CD4-positive, alpha-beta T cell treated with Interleukin-17A for 4 hours (primary cell): ENCODE data around the gene UBE2O.
"Not testable (repeated sequence)": the region's sequence is repeated elsewhere in the genome, so short reads cannot be mapped to it uniquely, and the experiment has no call there.

Source experiments
- DNase-seq: peaks from one replicate; pipeline ENCODE4 v3.0.0-alpha.2; 2020; ENCODE audit warnings: mixed read lengths

The UBE2O gene

DNA sequence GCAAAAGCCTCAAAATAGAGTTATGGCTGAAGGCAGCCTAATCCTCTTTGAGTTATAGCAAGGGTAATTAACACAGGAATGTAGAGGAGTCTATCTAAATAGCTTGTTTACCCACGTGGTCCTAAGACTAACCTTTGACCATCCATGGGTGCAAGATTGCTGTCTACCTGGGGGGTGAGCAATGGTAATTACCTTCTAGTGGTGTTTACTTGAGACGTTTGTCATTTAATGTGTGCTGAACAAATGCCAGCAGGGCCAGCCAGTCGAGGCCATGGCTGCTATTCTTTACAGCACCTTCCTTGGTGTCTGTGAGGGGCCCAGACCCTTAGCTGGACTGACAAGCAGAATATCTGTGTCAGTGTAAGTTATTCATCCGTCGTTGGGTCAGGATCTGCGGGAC is 85.3 kb downstream of the UBE2O start:
- DNase-seq, result no peak

DNA sequence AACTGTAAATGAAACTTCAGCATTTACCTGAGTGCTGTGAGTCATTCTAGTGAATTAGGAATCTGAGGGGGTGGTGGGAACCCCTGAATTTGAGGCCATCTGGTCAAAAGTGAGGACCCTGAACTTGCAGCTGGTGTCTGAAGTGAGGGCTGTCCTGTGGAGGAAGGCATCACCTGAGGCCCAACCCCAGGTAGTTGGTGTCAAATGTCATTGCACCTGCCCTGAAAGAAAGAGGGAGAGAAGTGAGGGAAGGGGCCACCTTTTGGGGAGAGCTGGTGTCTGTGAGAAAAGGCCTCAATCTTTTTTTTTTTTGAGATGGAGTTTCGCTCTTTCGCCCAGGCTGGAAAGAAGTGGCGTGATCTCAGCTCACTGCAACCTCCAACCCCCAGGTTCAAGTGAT is 86.7 kb downstream of the UBE2O start:
- DNase-seq, result no peak

DNA sequence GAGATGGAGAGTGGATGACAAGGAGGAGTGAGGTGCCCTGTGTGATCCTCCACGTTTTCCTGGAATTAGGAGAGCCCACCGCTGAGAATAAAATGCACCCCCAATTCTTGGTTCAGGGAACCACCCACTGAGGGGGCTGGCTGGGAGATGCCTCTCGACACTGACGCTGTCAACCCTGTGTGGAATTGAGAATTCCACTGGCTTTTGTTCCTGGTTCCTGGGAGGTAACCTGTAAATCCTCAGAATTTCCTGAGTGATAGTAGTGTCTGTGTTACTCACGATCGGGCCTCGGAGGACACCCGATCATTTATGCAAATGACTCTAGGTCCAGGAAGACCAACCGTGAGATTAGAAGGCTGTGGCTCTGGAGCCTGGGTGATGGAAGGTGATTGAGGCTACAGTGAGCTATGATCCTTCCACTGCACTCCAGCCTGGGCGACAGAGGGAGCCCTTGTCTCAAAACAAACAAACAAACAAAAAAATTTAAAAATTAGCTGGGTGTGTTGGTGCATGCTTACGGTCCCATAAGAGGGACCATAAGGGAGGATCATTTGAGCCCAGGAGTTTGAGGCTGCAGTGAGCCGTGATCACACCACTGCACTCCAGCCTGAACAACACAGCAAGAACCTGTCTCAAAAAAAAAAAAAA is 87.6 kb downstream of the UBE2O start:
- DNase-seq, result no peak

DNA sequence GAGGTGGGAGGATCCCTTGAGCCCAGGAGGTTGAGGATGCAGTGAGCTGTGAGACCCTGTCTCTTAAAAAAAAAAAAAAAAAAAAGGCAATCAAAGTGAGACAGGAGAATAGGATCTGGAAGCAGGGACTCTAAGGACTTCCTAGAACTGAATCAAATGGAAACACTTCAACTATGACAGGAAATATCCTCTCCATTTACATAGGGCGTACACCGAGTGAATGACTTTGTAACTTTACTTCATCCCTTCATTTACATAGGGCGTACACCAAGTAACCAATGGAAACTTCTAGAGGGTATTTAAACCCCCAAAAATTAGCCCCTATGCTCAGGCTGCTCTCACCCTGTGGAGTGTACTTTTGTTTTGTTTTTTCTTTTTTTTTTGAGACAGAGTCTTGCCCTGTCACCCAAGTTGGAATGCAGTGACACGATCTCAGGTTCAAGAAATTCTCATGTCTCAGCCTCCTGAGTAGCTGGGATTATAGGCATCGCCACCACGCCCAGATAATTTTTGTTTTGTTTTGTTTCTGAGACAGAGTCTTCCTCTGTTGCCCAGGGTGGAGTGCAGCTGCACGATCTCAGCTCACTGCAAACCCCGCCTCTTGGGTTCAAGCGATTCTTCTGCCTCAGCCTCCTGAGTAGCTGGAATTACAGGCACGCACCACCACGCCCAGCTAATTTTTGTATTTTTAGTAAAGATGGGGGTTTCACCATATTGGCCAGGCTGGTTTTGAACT is 89.7 kb downstream of the UBE2O start:
- DNase-seq, result no peak

DNA sequence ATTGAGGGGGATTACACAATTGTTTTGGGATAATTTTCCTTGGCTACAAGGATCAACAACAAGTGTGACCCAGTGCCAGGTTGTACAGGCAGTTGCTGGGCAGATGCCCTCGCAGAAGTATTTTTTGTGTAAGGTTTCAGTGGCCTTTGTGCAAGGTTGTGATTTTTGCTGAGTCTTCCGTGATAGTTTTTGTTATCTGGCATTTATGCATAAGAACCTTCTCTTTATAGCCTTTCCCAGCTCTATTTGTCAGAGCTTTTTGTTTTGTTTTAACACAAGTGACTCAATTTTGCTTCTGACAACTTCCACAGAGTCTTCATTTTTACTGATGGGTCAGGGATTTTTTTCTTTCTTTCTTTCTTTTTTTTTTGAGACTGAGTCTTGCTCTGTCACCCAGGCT is 92.5 kb downstream of the UBE2O start:
- no peak for DNase-seq

DNA sequence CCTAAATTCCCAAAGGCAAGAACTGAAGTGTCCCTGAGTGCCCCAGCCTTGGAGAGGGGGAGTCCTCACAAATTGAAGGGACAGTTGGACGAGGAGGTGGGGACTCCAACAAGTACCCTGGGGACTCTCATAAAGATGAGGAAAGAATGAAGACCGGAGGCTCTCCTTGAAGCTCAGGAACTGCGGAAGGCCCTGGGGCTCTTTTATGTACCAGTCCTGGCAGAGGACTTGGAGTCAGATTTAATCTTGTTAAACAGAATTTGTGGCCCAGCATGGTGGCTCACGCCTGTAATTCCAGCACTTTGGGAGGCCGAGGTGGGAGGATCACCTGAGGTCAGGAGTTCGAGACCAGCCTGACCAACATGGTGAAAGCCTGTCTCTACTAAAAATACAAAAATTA is 93.2 kb downstream of the UBE2O start:
- DNase-seq, result not testable (repeated sequence)

DNA sequence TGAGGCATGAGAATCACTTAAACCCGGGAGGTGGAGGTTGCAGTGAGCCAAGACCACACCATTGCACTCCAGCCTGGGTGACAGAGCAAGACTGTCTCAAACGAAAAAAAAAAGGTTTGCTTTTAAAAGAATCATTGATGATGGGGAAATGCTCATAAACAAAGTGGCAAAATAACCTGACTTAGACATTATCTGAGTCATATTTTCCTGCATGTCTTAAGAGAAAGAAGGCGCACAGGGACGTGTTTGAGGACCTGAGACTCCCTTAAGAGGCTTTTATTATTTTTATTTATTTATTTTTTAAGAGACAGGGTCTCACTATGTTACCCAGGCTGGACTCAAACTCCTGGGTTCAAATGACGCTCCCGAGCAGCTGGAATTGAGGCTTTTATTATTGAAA is 93.6 kb downstream of the UBE2O start:
- DNase-seq, result no peak

DNA sequence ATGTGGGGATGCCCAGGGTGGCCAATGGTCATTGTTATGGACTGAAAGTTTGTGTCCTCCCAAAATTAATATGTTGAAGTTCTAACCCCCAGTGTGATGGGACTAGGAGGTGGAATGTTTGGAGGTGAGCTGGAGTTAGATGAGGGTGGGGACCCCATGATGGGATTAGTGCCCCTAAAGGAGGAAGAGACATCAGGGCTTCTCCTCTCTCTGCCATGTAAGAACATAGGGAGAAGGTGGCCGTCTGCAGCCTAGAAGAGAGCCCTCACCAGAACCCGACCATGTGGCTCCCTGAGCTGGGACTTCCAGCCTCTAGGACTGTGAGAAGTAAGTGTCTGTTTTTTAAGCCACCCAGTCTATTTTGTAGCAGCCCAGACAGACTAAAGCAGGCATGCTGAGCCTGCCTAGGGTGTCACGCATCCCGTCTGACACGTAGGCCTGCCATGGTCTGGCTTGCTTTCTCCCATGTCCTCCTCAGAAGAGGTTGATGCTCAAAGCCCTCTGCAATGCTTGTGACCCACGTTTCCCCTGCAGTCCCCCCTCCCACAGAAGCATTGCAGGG is 95.3 kb downstream of the UBE2O start:
- no peak for DNase-seq

DNA sequence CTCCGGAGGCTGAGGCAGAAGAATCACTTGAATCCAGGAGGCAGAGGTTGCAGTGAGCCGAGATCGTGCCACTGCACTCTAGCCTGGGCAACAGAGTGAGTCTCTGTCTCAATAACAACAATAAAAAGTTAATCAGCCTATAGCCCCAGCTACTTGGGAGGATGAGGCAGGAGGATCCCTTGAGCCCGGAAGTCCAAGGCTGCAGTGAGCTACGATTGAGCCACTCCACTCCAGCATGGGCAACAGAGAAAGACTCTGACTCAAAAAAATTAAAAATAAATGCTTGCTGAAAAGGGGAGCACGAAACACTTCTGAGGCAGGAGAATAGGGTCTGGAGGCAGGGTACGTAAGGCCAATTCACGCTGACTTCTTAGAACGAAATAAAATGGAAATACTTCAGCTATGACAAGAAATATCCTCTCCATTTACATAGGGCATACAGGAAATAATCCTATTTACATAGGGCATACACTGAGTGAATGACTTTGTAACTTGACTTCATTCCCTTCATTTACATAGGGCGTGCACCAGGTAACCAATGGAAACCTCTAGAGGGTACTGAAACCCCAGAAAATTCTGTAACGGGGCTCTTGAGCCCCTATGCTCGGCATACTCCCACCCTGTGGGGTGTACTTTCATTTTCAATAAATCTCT is 96.0 kb downstream of the UBE2O start:
- no peak for DNase-seq

DNA sequence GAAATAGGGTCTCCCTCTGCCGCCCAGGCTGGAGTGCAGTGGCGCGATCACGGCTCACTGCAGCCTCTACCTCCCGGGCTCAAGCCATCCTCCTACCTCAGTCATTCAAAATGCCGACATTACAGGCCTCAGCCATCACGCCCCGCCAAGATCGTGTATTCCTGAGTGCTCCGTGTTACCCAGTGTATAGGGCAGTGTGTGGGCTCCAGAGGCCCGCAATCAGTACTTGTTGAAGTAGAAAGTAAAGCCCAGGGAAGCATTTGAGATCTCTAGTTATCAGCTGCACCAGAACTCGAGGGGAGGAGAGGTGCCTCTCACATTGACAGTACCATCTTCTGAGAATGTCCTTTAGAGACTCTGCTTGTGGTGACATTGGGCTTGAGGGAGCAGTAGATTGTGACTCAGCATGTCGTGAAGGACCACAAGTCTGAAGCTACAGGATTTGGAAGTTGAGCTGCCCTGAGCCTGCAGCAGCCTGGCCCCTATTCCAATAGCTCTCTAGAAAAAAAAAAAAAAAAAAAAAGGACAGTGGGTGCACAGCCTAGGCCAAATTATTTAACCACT is 98.1 kb downstream of the UBE2O start:
- no peak for DNase-seq

DNA sequence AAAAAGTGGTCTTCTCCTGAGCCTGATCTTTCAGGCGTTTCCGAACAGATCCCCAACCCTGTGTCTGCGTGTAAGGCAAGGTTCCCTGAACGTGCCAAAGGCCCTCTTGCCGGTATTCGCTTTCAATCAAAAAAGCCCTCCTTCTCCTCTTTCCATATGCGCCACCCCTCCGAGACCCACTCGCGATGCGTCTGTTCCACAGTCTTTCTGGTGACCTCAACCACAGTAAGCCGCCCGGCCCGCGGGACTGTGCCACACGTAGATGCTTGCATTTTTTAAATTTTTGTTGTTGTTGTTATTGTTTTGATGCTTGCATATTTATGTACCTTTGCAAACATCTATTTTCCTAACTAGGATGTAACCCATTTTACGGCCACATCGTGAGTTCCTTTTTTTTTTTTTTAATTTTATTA is 98.6 kb downstream of the UBE2O start:
- DNase-seq, result no peak

DNA sequence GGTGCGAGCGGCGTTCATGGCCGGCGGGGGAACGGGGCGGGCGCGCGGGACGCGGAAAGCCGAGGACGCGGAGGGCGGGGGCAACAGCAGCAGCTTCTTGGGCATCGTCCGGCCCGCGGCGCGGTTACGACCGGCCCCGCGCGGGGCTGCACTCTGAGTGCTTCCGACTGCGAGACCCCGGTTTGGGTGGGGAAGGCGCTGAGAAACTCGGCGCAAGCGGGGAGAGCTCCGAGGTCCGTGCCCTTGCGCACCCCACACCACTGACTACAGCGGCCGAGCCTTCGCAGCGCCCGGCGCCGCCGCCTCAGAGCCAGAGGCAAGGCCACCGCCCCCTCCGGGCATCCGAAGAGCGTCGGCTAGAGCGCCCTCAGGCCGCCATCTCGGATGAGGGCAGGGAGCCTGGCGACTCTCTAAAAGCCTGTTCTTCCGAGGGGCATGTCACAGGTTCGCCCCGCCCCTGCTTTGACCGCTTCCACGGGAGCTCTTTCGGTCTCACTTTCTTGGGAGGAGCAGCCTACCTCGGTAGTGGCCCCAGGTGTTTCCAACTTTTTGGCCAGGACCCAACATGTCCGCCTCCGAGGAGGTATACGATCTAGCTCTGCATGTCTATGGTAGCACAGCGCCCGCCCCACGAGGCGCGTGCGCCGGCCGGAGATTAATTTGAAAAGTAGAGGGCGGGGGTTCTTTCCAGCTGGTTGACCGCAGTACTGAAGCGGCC is 99.2 kb downstream of the UBE2O start, which contains the start of gene PRPSAP1:
TSS of gene PRPSAP1 (minus strand) at position 318 of the 718 bp plus-strand sequence. CDS start at position 105, 213 bp downstream.
- peak; percentile 85 for DNase-seq

DNA sequence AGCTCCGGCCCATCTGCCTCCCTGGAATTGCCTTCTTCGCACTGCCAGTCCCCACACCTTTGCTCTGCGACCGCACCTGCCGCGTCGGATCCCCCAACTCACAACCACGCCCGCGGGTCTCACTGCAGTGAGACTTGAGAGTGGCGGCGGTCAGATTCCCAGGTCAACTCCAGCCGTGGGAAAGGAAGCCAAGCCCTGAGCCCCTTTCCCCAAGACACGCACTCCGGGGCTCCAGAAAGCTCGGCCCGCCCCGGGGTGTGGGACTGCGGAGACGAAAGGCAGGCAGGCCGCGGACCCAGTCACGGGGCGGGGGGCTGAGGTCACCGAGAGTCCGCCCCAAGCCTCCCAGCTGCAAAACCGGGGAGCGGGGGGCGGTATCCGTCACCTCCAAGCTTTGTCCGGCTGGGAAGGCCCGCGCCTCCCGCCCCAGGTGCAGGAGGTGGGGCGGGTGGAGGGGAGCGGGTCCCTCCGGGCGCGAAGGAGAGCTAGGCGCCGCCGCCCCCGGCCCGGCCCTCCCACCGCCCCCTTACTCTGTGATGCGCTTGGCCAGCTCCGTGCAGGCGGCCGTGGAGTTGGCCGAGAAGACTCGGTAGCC is 99.9 kb downstream of the UBE2O start:
- peak; percentile 22 for DNase-seq

DNA sequence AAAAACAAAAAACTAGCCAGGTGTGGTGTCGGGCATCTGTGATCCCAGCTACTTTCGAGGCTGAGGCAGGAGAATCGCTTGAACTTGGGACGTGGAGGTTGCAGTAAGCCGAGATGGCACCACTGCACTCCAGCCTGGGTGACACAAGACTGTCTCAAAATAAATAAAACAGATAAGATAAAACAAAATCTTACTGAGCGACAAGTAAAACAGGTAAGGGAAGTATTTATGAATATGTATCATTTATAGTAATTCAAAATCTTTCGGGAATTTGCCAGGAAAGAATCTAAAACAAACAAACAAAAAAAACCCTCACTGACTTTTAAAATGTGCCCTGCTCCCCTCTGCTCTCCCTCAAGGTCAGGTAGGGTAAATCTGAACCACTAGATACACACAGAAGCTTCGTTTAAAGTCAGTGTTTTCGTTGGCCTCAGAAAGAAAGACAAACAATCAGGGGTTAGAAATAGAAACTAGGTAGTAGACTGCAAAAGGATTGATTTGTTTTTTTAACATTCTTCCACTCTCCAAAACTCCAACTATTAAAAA is 101.4 kb downstream of the UBE2O start:
- DNase-seq, result no peak

DNA sequence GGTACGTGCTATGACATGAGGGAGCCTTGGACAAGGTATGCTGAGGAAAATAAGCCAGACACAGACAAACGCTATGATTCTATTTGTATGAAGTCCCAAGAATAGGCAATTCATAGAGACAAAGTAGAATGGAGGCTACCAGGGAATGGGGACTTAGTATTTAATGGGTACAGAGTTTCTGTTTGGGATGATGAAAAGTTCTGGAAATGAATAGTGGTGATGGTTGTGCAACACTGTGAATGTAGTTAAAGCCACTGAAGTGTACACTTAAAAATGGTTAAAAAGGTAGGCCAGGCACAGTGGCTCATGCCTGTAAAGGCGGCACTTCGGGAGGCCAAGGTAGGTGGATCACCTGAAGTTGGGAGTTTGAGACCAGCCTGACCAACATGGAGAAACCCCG is 102.5 kb downstream of the UBE2O start:
- DNase-seq, result no peak

DNA sequence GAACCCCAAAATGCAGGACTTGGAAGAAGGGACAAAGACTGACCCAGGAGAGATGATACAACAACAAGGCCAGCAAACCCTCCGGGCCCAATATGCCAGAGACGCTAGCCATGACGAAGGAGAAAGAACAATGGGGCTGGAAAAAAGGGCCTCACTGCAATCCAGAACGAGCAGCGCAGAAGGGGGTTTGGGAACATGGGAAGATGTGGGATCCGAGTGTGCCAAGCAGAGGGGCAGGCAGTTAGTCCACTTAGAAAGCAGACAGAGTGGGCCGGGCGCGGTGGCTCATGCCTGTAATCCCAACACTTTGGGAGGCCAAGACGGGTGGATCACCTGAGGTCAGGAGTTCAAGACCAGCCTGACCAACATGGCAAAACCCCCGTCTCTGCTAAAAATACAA is 106.0 kb downstream of the UBE2O start:
- not testable (repeated sequence) for DNase-seq

DNA sequence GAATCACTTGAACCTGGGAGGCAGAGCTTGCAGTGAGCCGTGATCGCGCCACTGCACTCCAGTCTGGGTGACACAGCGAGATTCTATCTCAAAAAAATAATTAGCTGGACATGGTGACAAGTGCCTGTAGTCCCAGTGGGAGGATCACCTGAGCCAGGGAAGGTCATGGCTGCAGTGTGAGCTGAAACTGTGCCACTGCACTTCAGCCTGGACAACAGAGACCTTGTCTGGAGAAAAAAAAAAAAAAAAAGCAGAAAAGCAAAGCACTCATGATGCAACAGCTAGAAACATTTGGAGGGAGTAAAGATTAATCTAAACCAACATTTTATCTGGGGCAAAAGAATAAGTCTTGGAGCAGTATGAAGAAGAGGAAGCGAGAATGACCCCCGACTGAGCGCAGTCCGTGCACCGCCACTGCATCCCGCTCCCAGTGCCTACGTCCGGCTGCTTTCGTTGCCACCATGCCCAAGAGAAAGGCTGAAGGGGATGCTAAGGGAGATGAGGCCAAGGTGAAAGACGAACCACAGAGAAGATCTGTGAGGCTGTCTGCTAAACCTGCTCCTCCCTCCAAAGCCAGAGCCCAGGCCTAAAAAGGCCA is 107.5 kb downstream of the UBE2O start:
- DNase-seq, result no peak

DNA sequence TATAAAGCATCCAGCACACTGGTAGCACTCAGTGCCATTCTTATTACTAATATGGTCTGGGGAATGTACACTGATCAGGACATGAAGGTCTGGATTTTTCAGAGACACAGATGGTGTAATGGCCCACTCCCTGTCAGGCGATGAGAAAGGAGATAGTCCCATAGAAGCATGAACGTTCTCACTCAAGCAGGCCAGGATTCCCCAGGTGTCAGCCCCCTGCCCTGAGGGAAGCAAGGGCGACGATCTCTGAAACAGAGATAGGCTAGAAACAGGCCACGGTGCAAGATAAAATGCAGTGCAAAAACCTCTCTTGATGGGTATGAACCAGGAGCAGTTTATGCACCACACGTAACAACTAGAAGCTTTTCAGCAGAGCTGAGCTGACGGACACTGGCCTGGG is 109.8 kb downstream of the UBE2O start:
- no peak for DNase-seq

DNA sequence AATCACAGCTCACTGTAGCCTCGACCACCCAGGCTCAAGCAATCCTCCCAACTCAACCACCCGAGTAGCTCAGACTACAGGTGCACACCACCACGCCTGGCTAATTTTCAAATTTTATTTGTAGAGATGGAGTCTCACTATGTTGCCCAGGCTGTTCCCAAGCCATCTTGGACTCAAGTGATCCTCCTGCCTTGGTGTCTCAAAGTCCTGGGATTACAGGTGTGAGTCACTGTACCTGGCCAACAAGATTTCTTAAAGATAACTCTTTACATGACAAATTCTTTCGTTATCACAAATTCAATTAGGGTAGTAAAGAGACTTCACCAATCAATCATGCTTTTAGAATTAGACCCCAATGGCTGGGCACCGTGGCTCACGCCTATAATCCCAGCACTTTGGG is 111.7 kb downstream of the UBE2O start:
- no peak for DNase-seq
